IMR-90 (cell line): ENCODE results near the gene PPP3CA. TPM values are rescaled to one million over a fixed set of nuclear protein-coding genes. Genes with fewer than 3 reads are reported as not detected.

Experiments
- ATAC-seq: fragments of 200-7000 bp; cut with Tn5 transposase; 2 replicates; pipeline ENCODE4 v1.9.1; 2020; ENCODE audit warnings: low read depth, mild to moderate bottlenecking, moderate library complexity
- BruUV-seq: library from RNA; stranded (reverse); fragments of 400-500 nt; replicated peaks from 2 replicates; lab custom pipeline; 2021; lab: Mats Ljungman, UMichigan
- CTCF ChIA-PET: fragments of 300-600 bp; formaldehyde crosslinking; extraction: SDS; loops from one replicate; lab custom pipeline; 2021; ENCODE audit warnings: antibody characterized with exemption; lab: Yijun Ruan, JAX
- POLR2A ChIA-PET: fragments of 300-600 bp; sonication (Branson Sonifier 250); formaldehyde crosslinking; loops from one replicate; lab custom pipeline; 2022; ENCODE audit warnings: antibody characterized with exemption; ENCODE audit not compliant: unreplicated experiment; lab: Charles Lee
- DNase-seq: peaks from one replicate; pipeline ENCODE4 v3.0.0; 2013
- H2AFZ ChIP-seq: replicated peaks from 2 replicates; pipeline ENCODE3; 2013; ENCODE audit warnings: low read length, mild to moderate bottlenecking; ENCODE audit not compliant: poor library complexity
- H2AK5ac ChIP-seq: 2 replicates; pipeline ENCODE4 v1.6.1; 2013; ENCODE audit warnings: low read depth, low read length, inconsistent platforms
- H2AK9ac ChIP-seq: replicated peaks from 2 replicates; pipeline ENCODE3; 2013; ENCODE audit warnings: mild to moderate bottlenecking, low read depth, low read length, moderate library complexity; ENCODE audit not compliant: poor library complexity
- H2BK120ac ChIP-seq: 2 replicates; pipeline ENCODE4 v1.6.1; 2013; ENCODE audit warnings: low read depth, low read length, inconsistent platforms
- H2BK15ac ChIP-seq: 3 replicates; pipeline ENCODE4 v1.6.1; 2013; ENCODE audit warnings: low read depth, low read length, inconsistent platforms
- H2BK20ac ChIP-seq: 2 replicates; pipeline ENCODE4 v1.6.1; 2013; ENCODE audit warnings: low read depth, mild to moderate bottlenecking, inconsistent platforms, low read length, moderate library complexity
- H2BK5ac ChIP-seq: 2 replicates; pipeline ENCODE4 v1.6.1; 2013; ENCODE audit warnings: mild to moderate bottlenecking, low read depth, low read length, inconsistent platforms; ENCODE audit not compliant: poor library complexity, severe bottlenecking
- H3K14ac ChIP-seq: replicated peaks from 2 replicates; pipeline ENCODE4 v1.6.1; 2013; ENCODE audit warnings: low read depth, low read length, inconsistent platforms
- H3K18ac ChIP-seq: 2 replicates; pipeline ENCODE4 v1.6.1; 2013; ENCODE audit warnings: low read depth, low read length, control low read depth
- H3K23ac ChIP-seq: 2 replicates; pipeline ENCODE4 v1.6.1; 2013; ENCODE audit warnings: low read depth, low read length, inconsistent platforms
- H3K27ac ChIP-seq: 2 replicates; pipeline ENCODE4 v1.5.1; 2013; ENCODE audit warnings: mild to moderate bottlenecking, control low read depth, low read length; ENCODE audit not compliant: insufficient read depth
- H3K27me3 ChIP-seq: 2 replicates; pipeline ENCODE4 v1.6.1; 2013; ENCODE audit warnings: low read length; ENCODE audit not compliant: control insufficient read depth, insufficient read depth
- H3K36me3 ChIP-seq: 2 replicates; pipeline ENCODE4 v1.6.1; 2013; ENCODE audit warnings: low read length, mixed read lengths; ENCODE audit not compliant: control insufficient read depth, insufficient read depth
- H3K4ac ChIP-seq: 2 replicates; pipeline ENCODE4 v1.6.1; 2013; ENCODE audit warnings: low read depth, low read length, inconsistent platforms
- H3K4me1 ChIP-seq: 2 replicates; pipeline ENCODE4 v1.6.1; 2013; ENCODE audit warnings: low read length, mixed read lengths; ENCODE audit not compliant: control insufficient read depth, insufficient read depth
- H3K4me2 ChIP-seq: 2 replicates; pipeline ENCODE4 v1.6.1; 2013; ENCODE audit warnings: low read depth, mild to moderate bottlenecking, control low read depth, low read length, moderate library complexity
- H3K4me3 ChIP-seq: 2 replicates; pipeline ENCODE4 v1.5.1; 2013; ENCODE audit warnings: low read depth, mild to moderate bottlenecking, control low read depth, low read length, moderate library complexity; ENCODE audit not compliant: insufficient read depth
- H3K56ac ChIP-seq: 2 replicates; pipeline ENCODE4 v1.6.1; 2013; ENCODE audit warnings: low read length, inconsistent platforms; ENCODE audit not compliant: insufficient read depth; ENCODE audit errors: extremely low read depth
- H3K79me1 ChIP-seq, 2 experiments: 2 replicates each; pipeline ENCODE4 v1.6.1; 2013; ENCODE audit warnings: low read length in 2 of 2, inconsistent platforms in 1 of 2, low read depth in 1 of 2
- H3K9ac ChIP-seq: 2 replicates; pipeline ENCODE4 v1.6.1; 2013; ENCODE audit warnings: low read depth, low read length, control low read depth
- H3K9me1 ChIP-seq: 2 replicates; pipeline ENCODE4 v1.6.1; 2013; ENCODE audit warnings: low read length, inconsistent platforms; ENCODE audit not compliant: insufficient read depth
- H3K9me3 ChIP-seq: 2 replicates; pipeline ENCODE4 v1.6.1; 2013; ENCODE audit warnings: low read length; ENCODE audit not compliant: control insufficient read depth, insufficient read depth
- H4K20me1 ChIP-seq: 2 replicates; pipeline ENCODE4 v1.6.1; 2013; ENCODE audit warnings: low read length, inconsistent platforms; ENCODE audit not compliant: insufficient read depth
- H4K5ac ChIP-seq: 2 replicates; pipeline ENCODE4 v1.6.1; 2013; ENCODE audit warnings: mild to moderate bottlenecking, low read depth, low read length, control low read depth
- H4K8ac ChIP-seq, 2 experiments: 2 replicates each; pipeline ENCODE4 v1.6.1; 2013; ENCODE audit warnings: low read depth in 2 of 2, low read length in 2 of 2, control low read depth in 1 of 2, inconsistent platforms in 1 of 2
- H4K91ac ChIP-seq: 2 replicates; pipeline ENCODE4 v1.6.1; 2013; ENCODE audit warnings: low read depth, low read length, inconsistent platforms; ENCODE audit not compliant: insufficient read depth
- CEBPB ChIP-seq: IDR thresholded peaks from 2 replicates; pipeline ENCODE4 v1.6.1; 2012; ENCODE audit warnings: low read depth, low read length, improper control_type of control experiment
- POLR2A ChIP-seq: IDR thresholded peaks from 2 replicates; pipeline ENCODE4 v1.6.1; 2012; ENCODE audit warnings: mild to moderate bottlenecking, low read depth, low read length
- RAD21 ChIP-seq: IDR thresholded peaks from 2 replicates; pipeline ENCODE4 v1.6.1; 2012; ENCODE audit warnings: low read length, improper control_type of control experiment
- SMC3 ChIP-seq: fragments of 150-350 bp; IDR thresholded peaks from 2 replicates; pipeline ENCODE4 v1.6.1; 2016; ENCODE audit warnings: low read depth, mild to moderate bottlenecking, antibody characterized with exemption, low read length, moderate library complexity
- WGBS, 2 experiments: methylation state at CpG; one replicate each; pipeline versions ENCODE4 v1.1.5 to v1.1.7; 2013; ENCODE audit warnings: missing lambda C conversion rate in 2 of 2; ENCODE audit not compliant: insufficient read length in 1 of 2; ENCODE audit errors: extremely low coverage in 2 of 2; 5-methylcytosine and 5-hydroxymethylcytosine counted together
- dilution Hi-C: fragments of 300-500 bp; cut with HindIII; formaldehyde crosslinking; loops from one replicate; pipeline ENCODE4 v1.14.3; 2018; ENCODE audit warnings: low sequenced_read_pairs; ENCODE audit not compliant: unreplicated experiment
- in situ Hi-C: fragments of 300-500 bp; cut with MboI; formaldehyde crosslinking; loops from 3 replicates; pipeline ENCODE4 v1.14.3; 2019; ENCODE audit warnings: low sequenced_read_pairs, inconsistent platforms, mixed read lengths
- intact Hi-C: fragments of 100-400 bp; cut with micrococcal nuclease; formaldehyde crosslinking; loops from 2 replicates; pipeline ENCODE4 v1.10.0; 2022
- polyA plus RNA-seq, 3 experiments: library from polyadenylated mRNA; depleted of rRNA; stranded (reverse); fragments of >200 nt; gene quantifications; 2 replicates each; pipeline ENCODE4 v1.2.3, GENCODE V29; 2012; ENCODE audit warnings: low replicate concordance in 1 of 3
- total RNA-seq: library from RNA; depleted of rRNA; stranded (reverse); fragments of >200 nt; gene quantifications from 2 replicates; pipeline ENCODE4 v1.2.3, GENCODE V29; 2012
- TF ChIP-seq, protein P1 (sequence below): conservative IDR thresholded peaks from 2 replicates; pipeline ENCODE4 v1.5.1; 2012; ENCODE audit warnings: mild to moderate bottlenecking, low read depth, low read length, improper control_type of control experiment

PPP3CA gene
- total and polyA plus RNA-seq, 2 of the 4 experiments (the other 2 are of a cell fraction), result 14.5 to 48.6 TPM

DNA sequence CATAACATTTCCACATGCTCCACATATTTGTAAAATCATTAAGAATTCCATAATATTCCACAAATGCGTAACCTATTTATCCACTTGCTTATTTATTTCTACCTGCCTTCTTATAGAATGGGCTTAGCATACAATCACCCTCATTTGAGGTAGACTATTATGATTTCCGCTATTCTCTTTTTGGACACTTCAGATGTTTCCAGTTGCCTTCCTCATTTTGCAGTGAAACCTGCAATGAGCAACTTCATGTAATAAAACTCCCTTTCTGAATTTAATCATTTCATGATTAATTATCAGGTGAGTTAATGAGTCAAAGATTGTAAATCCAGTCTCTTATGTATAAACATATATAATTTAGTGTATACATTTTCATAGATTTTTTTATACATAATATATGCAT, 58.0 kb downstream of the PPP3CA start:
- dilution Hi-C loops (no loop called here), intact Hi-C loops (no loop called here), in situ Hi-C loops (no loop called here)
- H4K20me1 ChIP-seq, result peaks cover 37% of the 10 kb centered on the region
- peaks cover 15% of the 10 kb centered on the region for H3K9me1 ChIP-seq
- H4K91ac ChIP-seq, result no peak overlapping the region
- no peak overlapping the region for H3K18ac ChIP-seq
- ChIA-PET CTCF (interaction anchor here (1.7 kb wide), 1 partner anchor 11 kb away, joined by 4 read pairs; no protein-coding TSS in a partner anchor), POLR2A (no interaction called here)
- H2AK9ac ChIP-seq, result no peak overlapping the region
- no peak overlapping the region for H3K56ac ChIP-seq
- H3K9me3 ChIP-seq, result no peaks in the 10 kb centered on the region
- no peak overlapping the region for H2AFZ ChIP-seq
- H2BK20ac ChIP-seq, result no peak overlapping the region
- BruUV-seq, result no TSS peak
- H2AK5ac ChIP-seq, result no peak overlapping the region
- H3K36me3 ChIP-seq, result no peaks in the 10 kb centered on the region
- no peak for DNase-seq
- H4K5ac ChIP-seq, result no peak overlapping the region
- H3K27me3 ChIP-seq, result no peaks in the 10 kb centered on the region
- no CpG with 5 or more reads among the region's 2 CpGs for WGBS, 2 experiments
- no peak overlapping the region for H2BK120ac ChIP-seq
- TF ChIP-seq SMC3 (no peak), RAD21 (no peak), POLR2A (no peak), CEBPB (no peak)
- TF ChIP-seq, protein P1, sequence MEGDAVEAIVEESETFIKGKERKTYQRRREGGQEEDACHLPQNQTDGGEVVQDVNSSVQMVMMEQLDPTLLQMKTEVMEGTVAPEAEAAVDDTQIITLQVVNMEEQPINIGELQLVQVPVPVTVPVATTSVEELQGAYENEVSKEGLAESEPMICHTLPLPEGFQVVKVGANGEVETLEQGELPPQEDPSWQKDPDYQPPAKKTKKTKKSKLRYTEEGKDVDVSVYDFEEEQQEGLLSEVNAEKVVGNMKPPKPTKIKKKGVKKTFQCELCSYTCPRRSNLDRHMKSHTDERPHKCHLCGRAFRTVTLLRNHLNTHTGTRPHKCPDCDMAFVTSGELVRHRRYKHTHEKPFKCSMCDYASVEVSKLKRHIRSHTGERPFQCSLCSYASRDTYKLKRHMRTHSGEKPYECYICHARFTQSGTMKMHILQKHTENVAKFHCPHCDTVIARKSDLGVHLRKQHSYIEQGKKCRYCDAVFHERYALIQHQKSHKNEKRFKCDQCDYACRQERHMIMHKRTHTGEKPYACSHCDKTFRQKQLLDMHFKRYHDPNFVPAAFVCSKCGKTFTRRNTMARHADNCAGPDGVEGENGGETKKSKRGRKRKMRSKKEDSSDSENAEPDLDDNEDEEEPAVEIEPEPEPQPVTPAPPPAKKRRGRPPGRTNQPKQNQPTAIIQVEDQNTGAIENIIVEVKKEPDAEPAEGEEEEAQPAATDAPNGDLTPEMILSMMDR, result no peak
- H3K4me3 ChIP-seq, result no peak overlapping the region
- no peak overlapping the region for H4K8ac ChIP-seq
- no peak overlapping the region for H3K23ac ChIP-seq
- H3K4me2 ChIP-seq, result no peak overlapping the region
- no peak for ATAC-seq
- H2BK15ac ChIP-seq, result no peak overlapping the region
- peaks cover 5% of the 10 kb centered on the region for H3K4me1 ChIP-seq
- no peak overlapping the region for H2BK5ac ChIP-seq
- peaks cover 49 to 63% of the 10 kb centered on the region in 2 experiments for H3K79me1 ChIP-seq
- no peak overlapping the region for H3K9ac ChIP-seq
- H3K14ac ChIP-seq, result no peak overlapping the region
- H3K4ac ChIP-seq, result no peak overlapping the region
- H3K27ac ChIP-seq, result no peak overlapping the region
